HG02970 (cell line): ENCODE data around the gene PAPLN.

Experiments used
- ATAC-seq: cut with Tn5 transposase; IDR thresholded peaks from one replicate; pipeline ENCODE4 v1.9.1; 2021; ENCODE audit warnings: mild to moderate bottlenecking, moderate library complexity, moderate number of reproducible peaks; ENCODE audit not compliant: unreplicated experiment, low FRiP score

PAPLN gene

GRCh38 chr14:73231981-73232851, 5.1 kb upstream of the PAPLN start:
- no peak for ATAC-seq

GRCh38 chr14:73232984-73233383, 4.3 kb upstream of the PAPLN start:
- no peak for ATAC-seq

- no peak for ATAC-seq
These were observed 3.7 kb upstream of the PAPLN start for GRCh38 chr14:73233564-73233963.

- ATAC-seq = no peak
These were observed 3.3 kb upstream of the PAPLN start for GRCh38 chr14:73234029-73234428.

GRCh38 chr14:73234586-73235394, 2.5 kb upstream of the PAPLN start:
- no peak for ATAC-seq

- ATAC-seq = no peak
These were observed 1.7 kb upstream of the PAPLN start for GRCh38 chr14:73235531-73236155.

GRCh38 chr14:73236157-73236556, 1.1 kb upstream of the PAPLN start:
- no peak for ATAC-seq

GRCh38 chr14:73236752-73237218, 521 bp upstream of the PAPLN start:
- ATAC-seq = no peak

GRCh38 chr14:73237786-73238423, 599 bp downstream of the PAPLN start:
- no peak for ATAC-seq

- ATAC-seq = no peak
These were observed 1.1 kb downstream of the PAPLN start for GRCh38 chr14:73238424-73238852.

- no peak for ATAC-seq
These were observed 1.6 kb downstream of the PAPLN start for GRCh38 chr14:73238941-73239340.

GRCh38 chr14:73239393-73240241, 2.3 kb downstream of the PAPLN start:
- no peak for ATAC-seq

- ATAC-seq = no peak
These were observed 3.6 kb downstream of the PAPLN start for GRCh38 chr14:73240816-73241480.

GRCh38 chr14:73241481-73242165, 4.3 kb downstream of the PAPLN start:
- no peak for ATAC-seq

- ATAC-seq = no peak
These were observed 5.1 kb downstream of the PAPLN start for GRCh38 chr14:73242357-73242901.

GRCh38 chr14:73243341-73243740, 6.0 kb downstream of the PAPLN start:
- no peak for ATAC-seq

GRCh38 chr14:73243748-73244147, 6.4 kb downstream of the PAPLN start:
- ATAC-seq = no peak
